ENCODE data around the gene CDKL1.
"Not testable (repeated sequence)": the region's sequence is repeated elsewhere in the genome, so short reads cannot be mapped to it uniquely, and the experiment has no call there.

Gene CDKL1

GRCh38 chr14:50357124-50357523, 39.6 kb downstream of the CDKL1 start:
- no peak for DNase-seq (ENCODE audit: low spot score)

GRCh38 chr14:50356283-50356682, 40.4 kb downstream of the CDKL1 start:
- not testable (repeated sequence) for DNase-seq (ENCODE audit: low spot score)

- no peak for DNase-seq (ENCODE audit: low spot score)
Observed at GRCh38 chr14:50355692-50356091, 41.0 kb downstream of the CDKL1 start.

DNA sequence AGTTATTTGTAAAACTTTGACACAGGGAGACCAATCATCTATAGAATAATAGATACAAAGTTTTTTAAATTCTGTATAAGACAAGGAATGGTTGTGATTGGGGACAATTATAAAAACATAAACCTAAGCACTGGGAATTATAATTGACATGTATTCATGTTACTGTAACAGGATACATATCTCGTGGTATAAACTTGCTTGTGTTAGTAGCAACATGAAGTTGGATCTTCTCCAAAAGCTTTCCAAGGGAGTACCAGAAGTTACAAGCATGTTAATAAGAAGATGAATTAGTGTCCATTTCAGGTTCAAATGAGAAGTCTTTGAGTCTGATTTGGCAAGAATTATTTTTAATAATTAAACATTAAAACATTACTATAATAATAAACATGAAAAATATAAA, 42.2 kb downstream of the CDKL1 start:
- DNase-seq (ENCODE audit: low spot score): no peak

- DNase-seq (ENCODE audit: low spot score): no peak
Observed at GRCh38 chr14:50353126-50353525, 43.6 kb downstream of the CDKL1 start.

DNA sequence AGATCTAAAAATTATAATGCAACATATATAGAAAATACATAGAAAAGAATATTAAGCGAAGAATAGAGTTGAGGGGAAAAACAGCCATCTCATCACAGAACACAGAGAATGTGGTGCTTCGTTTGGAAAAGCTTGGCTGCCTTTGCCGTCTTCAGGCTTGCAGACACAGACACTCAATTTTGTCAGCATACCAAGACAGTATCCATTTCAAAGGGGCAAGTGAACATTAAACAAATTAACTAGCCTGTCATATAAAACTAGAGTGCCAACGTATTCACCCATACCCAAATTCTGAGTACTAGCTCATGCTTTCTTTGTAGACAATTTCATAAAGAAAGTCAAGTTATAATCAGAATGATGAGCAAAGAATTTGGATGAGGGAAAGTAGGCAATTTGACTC, 44.1 kb downstream of the CDKL1 start:
- no peak for DNase-seq (ENCODE audit: low spot score)

DNA sequence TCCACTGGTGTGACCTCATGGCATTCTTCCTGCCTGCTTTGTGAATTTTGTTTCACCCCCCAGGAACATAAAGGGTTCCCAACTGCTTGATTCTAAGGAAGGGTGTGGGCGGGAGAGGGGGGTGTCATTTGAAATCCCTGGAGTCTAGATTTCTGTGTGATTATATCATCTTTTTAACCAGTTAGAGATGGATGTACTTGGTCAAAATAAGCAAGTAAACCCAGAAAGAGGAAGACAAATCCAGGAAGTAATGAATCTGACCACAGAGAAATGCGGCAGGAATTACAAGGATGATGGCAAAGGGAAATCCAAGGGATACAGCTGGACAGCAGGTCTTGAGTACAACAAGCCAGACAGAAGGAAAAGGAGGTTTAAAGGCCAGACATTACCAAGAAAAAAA, 45.7 kb downstream of the CDKL1 start:
- DNase-seq (ENCODE audit: low spot score): no peak

- DNase-seq (ENCODE audit: low spot score): no peak
Observed at GRCh38 chr14:50348933-50349332, 47.7 kb downstream of the CDKL1 start.

GRCh38 chr14:50347521-50347920, 49.2 kb downstream of the CDKL1 start:
- DNase-seq (ENCODE audit: low spot score): no peak

DNA sequence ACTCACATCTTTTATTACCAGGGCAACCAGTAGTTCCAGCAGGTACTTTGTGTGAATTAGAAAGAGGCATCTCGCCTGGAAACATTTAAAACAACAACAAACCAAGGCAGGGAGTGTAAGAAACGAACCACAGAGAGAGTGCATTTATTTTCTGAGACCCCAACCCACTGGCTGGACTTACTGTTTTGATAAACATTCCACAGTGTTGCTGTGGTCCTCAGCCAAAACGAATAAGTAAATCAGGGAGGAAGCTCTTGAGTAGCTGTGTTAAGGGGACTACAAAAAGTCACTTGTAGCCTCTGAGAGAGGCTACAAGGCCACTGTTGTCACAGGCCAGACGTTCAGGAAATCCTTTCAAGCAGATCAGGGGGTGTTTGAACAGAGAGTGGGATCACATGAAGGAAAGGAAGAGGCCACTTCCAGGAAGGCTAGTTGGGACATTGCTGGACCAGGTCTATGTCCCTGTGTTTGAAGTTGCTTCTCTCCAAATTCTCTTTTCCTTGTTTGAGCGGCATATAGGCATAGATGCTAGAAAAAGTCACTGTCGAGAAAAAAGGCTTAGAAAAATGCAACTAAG, 50.7 kb downstream of the CDKL1 start:
- DNase-seq (ENCODE audit: low spot score): no peak

GRCh38 chr14:50344876-50345563, 51.7 kb downstream of the CDKL1 start:
- DNase-seq (ENCODE audit: low spot score): no peak

DNA sequence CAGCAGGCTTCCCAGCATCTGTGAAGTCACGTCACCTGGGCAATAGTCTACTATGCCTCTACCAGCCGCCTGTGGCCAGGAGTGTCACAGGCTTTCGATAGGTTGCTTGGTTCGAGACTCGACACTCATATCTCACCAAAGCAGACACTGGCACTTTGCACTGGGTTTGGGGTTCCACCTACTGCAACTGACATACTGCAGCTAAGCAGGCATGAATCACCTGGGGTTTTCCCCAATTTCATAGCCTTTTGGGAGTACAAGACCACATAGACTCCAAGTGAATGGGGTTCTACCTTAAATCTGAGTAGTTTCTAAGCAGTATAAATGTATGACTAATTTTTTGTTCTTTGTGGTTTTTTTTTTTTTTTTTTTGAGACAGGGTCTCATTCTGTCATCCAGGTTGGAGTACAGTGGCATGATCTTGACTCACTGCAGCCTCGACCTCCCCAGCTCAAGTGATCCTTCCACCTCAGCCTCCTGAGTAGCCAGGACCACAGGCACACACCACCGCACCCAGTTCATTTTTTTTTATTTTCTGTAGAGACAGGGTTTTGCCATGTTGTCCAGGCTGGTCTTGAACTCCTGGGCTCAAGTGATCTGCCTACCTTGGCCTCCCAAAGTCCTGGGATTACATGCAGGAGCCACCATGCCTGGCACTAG, 52.4 kb downstream of the CDKL1 start:
- DNase-seq (ENCODE audit: low spot score): peak; percentile 90

DNA sequence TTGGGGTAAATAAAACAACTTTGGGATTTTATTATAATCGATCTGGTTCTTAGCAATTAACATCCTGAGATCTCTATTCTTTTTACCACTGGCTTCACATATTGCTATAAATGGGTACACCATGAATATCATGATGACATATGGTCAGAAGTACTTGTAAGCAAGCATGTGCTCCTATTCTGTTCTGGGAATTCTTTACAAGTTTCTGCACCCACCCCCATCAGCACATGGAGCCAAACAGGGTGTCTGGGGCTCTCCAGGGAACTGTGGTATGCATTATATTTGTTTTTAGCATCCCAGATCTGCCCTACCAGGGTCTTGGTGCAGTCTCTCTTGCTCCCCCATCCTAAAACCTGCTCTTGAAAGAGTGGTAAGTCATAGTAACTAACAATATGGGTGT, 53.2 kb downstream of the CDKL1 start:
- no peak for DNase-seq (ENCODE audit: low spot score)

GRCh38 chr14:50342221-50343078, 54.2 kb downstream of the CDKL1 start:
- peak; percentile 25 for DNase-seq (ENCODE audit: low spot score)

GRCh38 chr14:50340963-50341362, 55.7 kb downstream of the CDKL1 start:
- DNase-seq (ENCODE audit: low spot score): no peak

- no peak for DNase-seq (ENCODE audit: low spot score)
Observed at GRCh38 chr14:50340045-50340444, 56.6 kb downstream of the CDKL1 start.

DNA sequence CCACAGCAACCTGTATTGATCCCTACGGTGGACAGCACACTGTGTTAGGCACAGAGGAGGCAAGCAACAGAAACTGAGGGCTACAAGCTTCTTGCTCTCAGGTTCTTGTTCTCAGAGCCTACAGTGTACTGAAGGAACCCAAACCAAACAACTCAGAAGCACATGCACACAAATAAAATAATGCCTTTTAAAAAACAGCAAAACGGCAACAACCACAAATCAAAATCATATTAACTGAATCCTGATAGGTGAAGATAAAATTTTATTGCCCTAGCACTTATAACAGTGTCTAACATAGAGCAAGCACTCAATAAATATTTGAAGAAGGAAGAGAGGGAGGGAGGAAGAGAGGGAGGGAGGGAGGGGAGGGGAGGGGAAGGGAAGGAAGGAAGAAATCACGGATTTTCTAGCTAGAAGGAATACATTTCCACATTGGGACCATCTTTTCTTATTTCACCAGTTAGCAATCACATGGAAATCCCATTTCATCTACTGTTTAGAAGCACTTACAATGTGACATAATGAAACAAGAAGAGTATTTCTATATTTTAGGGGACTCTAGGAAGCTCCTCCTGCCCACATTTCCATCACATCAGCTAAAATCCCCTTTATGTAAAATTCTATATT, 57.4 kb downstream of the CDKL1 start:
- DNase-seq (ENCODE audit: low spot score): no peak

- DNase-seq (ENCODE audit: low spot score): no peak
Observed at GRCh38 chr14:50338587-50338986, 58.1 kb downstream of the CDKL1 start.

- DNase-seq (ENCODE audit: low spot score): no peak
Observed at GRCh38 chr14:50335989-50336824, 60.5 kb downstream of the CDKL1 start.

- DNase-seq (ENCODE audit: low spot score): no peak
Observed at GRCh38 chr14:50335389-50335788, 61.3 kb downstream of the CDKL1 start.

- DNase-seq (ENCODE audit: low spot score): no peak
Observed at GRCh38 chr14:50334211-50334610, 62.5 kb downstream of the CDKL1 start.

Data from activated CD4-positive, alpha-beta T cell treated with anti-CD3 and anti-CD28 coated beads, Interleukin-2, Interleukin-4, amounts not matched to agents 100 ng/mL and 50 ng/mL, durations not matched to agents 16 hours and 8 hours (primary cell).